ENCODE measurements around the gene FXYD7.
"Not testable (repeated sequence)": the region's sequence is repeated elsewhere in the genome, so short reads cannot be mapped to it uniquely, and the experiment has no call there.

FXYD7 gene

DNA sequence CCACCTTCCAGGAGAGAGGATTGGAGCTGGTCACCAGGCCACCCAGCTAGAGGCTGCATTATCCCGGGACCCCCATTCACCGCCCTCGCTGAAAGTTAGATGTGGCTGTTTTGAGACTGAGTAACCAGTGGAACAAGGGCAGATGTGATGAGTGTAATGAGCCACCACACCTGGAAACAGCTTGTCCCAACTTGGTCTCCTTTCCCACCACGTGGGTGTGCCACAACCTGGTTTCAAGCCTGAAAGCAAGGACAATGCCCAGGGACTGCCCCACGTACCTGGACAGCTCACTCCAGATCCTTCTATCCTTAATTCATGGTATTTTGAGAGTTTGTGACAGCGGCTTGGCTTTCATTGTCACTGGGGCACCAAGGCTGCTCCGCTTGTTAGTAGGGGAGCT lies 15.2 kb upstream of the FXYD7 start:
- TF ChIP-seq, protein P1, sequence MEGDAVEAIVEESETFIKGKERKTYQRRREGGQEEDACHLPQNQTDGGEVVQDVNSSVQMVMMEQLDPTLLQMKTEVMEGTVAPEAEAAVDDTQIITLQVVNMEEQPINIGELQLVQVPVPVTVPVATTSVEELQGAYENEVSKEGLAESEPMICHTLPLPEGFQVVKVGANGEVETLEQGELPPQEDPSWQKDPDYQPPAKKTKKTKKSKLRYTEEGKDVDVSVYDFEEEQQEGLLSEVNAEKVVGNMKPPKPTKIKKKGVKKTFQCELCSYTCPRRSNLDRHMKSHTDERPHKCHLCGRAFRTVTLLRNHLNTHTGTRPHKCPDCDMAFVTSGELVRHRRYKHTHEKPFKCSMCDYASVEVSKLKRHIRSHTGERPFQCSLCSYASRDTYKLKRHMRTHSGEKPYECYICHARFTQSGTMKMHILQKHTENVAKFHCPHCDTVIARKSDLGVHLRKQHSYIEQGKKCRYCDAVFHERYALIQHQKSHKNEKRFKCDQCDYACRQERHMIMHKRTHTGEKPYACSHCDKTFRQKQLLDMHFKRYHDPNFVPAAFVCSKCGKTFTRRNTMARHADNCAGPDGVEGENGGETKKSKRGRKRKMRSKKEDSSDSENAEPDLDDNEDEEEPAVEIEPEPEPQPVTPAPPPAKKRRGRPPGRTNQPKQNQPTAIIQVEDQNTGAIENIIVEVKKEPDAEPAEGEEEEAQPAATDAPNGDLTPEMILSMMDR (conservative IDR thresholded peaks at IDR 0.05; ENCODE audit: low read depth, low read length), result no peak
- H3K4me3 ChIP-seq (ENCODE audit: low read depth, low read length), result no peak overlapping the region
- no peak for DNase-seq (ENCODE audit: low read depth)

GRCh38 chr19:35128398-35129057 lies 14.5 kb upstream of the FXYD7 start:
- no peak for DNase-seq (ENCODE audit: low read depth)
- TF ChIP-seq, protein P1 (conservative IDR thresholded peaks at IDR 0.05; ENCODE audit: low read depth, low read length), result no peak
- H3K4me3 ChIP-seq (ENCODE audit: low read depth, low read length), result no peak overlapping the region

DNA sequence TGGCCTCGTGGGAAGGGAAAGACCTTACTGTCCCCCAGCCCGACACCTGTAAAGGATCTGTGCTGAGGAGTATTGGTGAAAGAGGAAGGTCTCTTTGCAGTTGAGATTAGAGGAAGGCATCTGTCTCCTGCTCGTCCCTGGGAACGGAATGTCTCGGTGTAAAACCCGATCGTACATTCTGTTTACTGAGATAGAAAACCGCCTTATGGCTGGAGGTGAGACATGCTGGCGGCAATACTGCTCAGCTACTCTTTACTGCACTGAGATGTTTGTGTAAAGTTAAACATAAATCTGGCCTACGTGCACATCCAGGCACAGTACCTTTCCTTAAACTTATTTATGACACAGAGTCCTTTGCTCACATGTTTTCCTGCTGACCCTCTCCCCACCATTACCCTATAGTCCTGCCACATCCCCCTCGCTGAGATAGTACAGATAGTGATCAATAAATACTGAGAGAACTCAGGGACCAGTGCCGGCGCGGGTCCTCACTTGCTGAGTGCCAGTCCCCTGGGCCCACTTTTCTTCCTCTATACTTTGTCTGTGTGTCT lies 13.3 kb upstream of the FXYD7 start:
- not testable (repeated sequence) for DNase-seq (ENCODE audit: low read depth); H3K4me3 ChIP-seq (ENCODE audit: low read depth, low read length)

DNA sequence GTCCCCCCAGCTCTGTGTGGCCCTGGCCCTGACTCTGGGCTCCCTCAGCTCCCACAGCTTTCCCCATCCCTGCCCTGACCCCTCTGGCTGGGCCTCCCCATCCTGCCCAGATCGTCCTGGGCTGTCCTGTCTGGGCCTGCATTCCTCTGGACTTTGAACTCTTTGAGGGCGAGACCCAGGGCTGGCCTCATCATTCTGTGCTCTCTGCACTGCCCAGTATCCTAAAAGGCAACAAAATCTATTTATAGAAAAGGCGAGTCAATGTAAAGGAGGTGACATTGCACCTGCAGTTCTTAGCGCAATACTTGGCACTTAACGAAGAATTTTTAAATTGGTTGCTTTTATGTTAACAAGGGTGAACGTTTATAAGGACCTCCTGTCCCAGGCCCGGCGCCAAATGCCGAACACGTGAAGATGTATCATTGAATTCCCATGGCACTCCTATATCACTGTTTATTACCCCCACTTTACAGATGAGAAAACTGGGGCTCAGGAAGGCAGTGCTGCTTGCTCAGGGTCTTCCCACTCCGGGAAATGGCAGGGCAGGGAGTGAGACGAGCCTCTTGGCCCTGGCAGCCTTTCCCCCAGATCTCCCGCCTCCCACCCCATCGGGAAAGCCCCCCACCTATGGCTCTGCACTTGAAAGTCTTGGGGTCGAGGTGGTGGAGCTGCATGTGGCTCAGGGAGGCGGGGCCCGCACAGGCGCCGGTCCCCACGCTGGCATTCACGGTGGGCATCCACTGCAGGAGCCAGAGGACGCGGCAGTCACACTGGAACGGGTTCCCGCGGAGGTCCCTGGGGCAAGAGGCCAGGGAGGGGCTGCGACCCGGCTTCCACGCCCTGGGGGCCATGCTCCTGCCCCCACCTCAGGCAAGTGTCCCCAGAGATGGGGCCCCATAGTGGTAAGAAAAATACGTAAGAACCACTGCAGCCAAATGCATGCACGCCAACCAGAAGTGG lies 12.0 kb upstream of the FXYD7 start:
- DNase-seq (ENCODE audit: low read depth), result no peak
- H3K4me3 ChIP-seq (ENCODE audit: low read depth, low read length), result no peak overlapping the region
- TF ChIP-seq, protein P1 (conservative IDR thresholded peaks at IDR 0.05; ENCODE audit: low read depth, low read length), result no peak

DNA sequence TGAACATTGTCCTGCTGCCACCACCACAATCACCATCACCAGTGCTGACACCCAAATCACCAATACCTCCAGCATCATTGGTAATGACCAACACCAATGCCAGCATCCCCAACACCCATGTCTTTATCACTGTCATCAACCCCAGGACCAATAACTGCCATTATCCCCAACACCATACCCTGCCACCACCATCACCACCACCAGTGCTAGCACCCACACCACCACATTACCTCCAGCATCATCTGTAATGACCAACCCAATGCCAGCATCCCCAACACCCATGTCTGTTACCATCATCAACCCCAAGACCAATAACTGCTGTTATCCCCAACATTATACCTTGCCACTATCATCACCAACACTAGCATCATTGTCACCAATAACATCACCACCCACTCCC lies 10.8 kb upstream of the FXYD7 start:
- TF ChIP-seq, protein P1 (conservative IDR thresholded peaks at IDR 0.05; ENCODE audit: low read depth, low read length), result no peak
- no peak overlapping the region for H3K4me3 ChIP-seq (ENCODE audit: low read depth, low read length)
- DNase-seq (ENCODE audit: low read depth), result no peak

GRCh38 chr19:35133826-35134225 lies 9.2 kb upstream of the FXYD7 start:
- no peak overlapping the region for H3K4me3 ChIP-seq (ENCODE audit: low read depth, low read length)
- DNase-seq (ENCODE audit: low read depth), result no peak
- TF ChIP-seq, protein P1 (conservative IDR thresholded peaks at IDR 0.05; ENCODE audit: low read depth, low read length), result no peak

- TF ChIP-seq, protein P1 (conservative IDR thresholded peaks at IDR 0.05; ENCODE audit: low read depth, low read length), result no peak
- no peak for DNase-seq (ENCODE audit: low read depth)
- no peak within 1 kb of the TSS for H3K4me3 ChIP-seq (ENCODE audit: low read depth, low read length)
These were observed 8.3 kb upstream of the FXYD7 start, which contains the start of gene LGI4 for GRCh38 chr19:35134601-35135242. Gene LGI4, minus strand, starts transcription at chr19:35135059. Its CDS starts 379 bp downstream, at chr19:35134680.
